ENCODE measurements around the gene DRC1.

Gene DRC1

DNA sequence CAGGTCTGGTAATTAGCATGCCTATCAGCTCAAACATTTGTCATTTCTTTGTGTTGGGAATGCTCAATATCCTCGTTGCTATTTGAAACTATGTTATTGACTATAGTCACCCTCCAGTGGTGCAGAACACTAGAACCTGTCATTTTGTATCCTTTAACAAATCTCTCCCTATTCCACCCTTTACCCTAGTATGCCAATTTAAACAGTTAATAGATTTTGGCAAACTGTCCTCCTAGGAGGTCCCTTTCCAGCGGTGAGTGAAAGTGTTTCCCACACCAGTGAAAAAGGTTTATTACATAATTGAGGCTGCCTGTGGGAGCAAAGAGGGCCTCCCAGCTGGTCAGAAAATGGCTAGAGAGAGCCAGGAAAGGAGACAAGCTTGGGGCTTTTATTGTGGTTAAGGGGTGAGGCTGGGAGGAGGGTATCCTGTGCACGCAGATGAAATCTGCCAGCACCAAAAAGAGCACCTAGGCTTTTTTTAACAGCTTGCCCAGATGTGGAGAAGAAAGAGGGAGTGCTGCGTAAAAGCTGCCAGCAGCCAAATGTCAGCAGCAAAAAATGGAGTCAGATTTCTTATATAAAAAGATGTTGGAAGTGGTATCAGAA, 1.8 kb upstream of the DRC1 start:
- DNase-seq (ENCODE audit: low read depth) = no peak

- DNase-seq (ENCODE audit: low read depth) = no peak
Measured at GRCh38 chr2:26400723-26401122, 997 bp upstream of the DRC1 start.

DNA sequence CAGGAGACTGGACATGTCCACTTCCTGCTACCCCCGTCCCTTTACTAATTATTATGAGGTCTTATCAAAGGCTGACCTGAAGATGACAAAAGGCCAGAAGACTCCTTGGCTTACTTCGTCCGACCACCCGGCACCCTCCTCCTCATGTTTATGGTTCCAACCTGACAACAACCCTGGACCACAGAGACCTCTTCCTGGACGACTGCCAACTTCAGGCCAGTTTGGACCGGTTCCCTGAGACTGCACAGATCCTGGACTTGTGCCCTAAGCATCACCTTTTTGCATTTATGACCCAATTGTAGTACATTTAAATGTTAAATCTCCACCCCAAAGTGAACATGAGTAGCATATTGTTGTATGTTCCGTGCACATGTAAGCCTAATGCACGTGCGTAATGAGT, 5.8 kb downstream of the DRC1 start:
- no peak for DNase-seq (ENCODE audit: low read depth)

- no peak for DNase-seq (ENCODE audit: low read depth)
Measured at GRCh38 chr2:26409785-26410184, 8.1 kb downstream of the DRC1 start.

DNA sequence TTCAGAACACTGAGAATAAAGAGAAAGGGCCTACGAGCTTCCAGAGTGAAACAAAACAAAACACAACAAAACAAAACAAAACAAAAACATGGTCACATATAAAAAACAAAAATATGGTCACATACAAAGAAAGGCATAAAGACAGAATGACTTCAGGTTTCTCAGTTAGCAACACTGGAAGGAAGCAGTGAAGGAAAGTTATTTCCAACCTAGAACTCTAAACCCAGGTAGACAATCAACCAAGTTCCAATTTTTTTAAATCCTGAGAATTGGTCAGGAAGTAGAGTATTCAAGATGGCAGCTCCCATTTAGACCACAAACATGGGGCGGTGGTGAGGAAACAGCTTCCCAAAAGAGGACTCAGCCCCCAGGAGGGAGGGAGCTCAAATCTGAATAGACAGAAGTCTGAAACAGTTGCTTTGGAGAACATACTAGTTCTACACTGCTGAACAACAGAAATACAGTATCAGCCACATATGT, 9.1 kb downstream of the DRC1 start:
- no peak for DNase-seq (ENCODE audit: low read depth)

- no peak for DNase-seq (ENCODE audit: low read depth)
Measured at GRCh38 chr2:26411419-26411818, 9.7 kb downstream of the DRC1 start.

DNA sequence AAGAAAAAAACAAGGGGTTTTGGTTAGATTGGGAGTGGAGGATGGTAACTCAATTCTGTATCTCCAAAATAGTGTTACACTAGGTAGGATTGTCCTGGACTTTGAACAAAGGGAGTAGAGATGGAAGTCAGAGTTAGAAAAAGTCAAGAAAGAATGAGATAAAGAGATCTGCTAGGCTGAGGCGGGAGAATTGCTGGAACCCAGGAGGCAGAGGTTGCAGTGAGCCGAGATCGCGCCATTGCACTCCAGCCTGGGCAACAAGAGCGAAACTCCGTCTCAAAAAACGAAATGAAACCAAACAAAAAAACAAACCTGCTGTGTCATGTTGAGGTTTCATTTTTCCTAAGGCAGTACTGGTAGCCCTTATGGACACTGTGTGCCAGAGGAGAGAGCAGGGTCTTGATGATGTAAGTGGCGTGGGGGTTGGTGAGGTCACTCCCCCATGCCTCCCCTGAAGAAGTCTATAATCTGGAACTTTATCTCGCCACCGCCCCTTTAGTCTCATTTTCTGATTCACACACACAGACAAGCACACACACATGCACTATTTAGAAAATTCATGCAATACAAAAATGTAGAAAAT, 10.5 kb downstream of the DRC1 start:
- DNase-seq (ENCODE audit: low read depth) = no peak

DNA sequence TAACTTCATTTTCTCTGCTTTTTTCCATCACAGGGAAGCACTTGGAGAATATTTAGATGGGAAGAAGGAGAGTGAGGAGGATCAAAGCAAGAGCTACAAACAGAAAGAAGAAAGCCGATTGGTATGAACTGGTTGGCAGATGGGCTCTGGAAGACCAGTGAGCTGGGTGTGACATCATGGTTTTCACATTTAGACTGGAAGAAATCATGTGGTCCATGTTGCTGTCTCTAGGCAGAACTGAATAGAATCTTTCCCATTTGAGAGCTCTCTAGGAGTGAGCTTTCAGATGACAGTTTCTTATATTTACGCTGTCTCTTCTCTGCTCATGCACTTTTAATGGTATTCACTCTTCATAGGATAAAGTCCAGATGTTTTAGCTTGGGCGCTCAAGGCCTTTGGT, 12.6 kb downstream of the DRC1 start:
- no peak for DNase-seq (ENCODE audit: low read depth)

DNA sequence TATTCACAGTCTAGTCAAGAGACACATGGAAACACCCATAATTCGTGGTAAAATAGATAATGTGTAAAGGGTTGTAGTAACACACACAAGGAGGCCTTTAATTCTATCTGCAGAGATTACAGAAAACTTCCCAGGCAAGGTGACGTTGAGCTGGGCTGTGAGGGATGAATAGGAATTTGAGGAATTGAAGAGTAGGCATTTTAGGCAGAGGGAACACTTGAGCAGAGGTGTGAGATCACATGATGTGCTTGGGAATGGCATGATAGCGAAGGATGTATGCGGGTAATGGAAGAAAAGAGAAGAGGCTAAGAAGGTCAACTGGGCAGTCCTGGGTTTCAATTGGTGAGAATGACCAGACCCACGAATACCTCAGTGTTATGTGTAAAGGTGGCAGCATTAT, 20.2 kb downstream of the DRC1 start:
- DNase-seq (ENCODE audit: low read depth) = no peak

- no peak for DNase-seq (ENCODE audit: low read depth)
Measured at GRCh38 chr2:26422947-26423629, 21.4 kb downstream of the DRC1 start.

DNA sequence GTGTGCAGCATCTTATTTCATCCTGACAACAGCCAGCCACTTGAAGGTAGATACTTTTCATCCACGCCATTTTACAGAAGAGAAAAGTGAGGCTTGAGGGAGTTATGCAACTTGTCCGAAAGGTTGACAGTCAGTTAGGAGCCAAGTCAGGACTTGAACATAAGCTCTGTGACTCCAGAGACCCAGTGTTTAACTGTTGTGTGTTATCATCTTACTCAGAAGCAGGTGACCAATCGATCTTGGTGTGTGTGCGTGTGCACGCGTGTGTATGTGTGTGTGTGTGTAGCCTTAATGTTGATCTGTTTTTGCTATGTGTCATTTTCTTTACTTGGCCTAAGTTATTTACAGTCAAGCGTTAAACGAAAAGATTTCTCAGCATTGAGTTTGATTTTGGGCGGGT, 22.0 kb downstream of the DRC1 start:
- DNase-seq (ENCODE audit: low read depth) = no peak

- DNase-seq (ENCODE audit: low read depth) = no peak
Measured at GRCh38 chr2:26424221-26424620, 22.5 kb downstream of the DRC1 start.

DNA sequence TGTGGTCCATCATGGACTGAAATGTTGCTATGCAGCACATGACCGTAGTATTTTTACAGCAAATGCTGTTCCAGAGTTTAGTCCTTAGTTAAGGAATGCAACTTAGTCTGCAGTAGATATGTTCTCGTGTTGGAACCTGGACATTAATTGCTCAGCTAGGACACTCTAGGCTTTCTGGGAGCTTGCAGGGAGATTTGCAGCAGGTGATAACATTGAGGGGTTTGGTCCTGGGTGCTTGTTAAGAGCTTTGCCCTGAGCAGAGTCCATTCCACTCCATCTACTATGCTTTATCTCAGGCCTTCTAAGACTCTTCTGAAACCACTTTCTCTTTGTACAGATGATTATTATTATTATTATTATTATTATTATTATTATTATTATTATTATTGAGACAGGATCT, 27.1 kb downstream of the DRC1 start:
- DNase-seq (ENCODE audit: low read depth) = no peak

DNA sequence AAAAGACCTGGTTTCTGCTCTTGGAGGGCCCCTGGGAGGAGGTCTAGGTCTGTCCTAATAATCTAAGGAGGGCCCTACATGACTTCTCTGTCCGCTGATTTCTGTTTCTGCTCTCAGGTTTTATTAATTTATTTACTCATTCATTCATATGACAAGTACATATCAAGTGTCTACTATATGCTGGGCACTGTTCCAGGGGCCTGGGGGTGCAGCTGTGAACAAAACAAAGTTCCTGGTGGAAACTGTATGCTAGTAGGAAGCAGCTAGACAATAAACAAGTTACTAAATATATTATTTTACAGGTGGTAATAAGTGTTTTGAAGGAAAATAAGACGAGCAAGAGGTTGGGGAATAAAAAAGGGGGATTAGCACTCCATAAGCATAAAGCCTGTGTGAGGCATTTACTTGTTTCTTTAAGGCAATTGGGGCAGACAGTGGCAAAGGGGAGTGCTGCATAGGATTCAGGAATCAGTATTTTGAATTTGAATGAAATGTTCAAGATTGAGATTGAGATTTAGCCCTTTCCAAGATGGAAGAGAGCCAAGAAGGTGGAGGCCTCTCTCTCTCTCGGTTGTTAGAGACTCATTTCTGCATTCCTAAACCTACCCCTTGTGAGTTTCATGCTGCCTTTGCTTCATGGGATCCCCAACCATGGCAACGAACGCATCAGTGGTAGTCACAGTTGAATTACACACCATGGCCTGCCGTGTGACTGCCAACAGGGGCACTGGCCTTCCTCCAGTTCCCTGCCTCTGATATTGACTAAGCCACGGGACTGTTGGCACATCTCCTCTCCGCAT, 28.3 kb downstream of the DRC1 start:
- DNase-seq (ENCODE audit: low read depth) = no peak

DNA sequence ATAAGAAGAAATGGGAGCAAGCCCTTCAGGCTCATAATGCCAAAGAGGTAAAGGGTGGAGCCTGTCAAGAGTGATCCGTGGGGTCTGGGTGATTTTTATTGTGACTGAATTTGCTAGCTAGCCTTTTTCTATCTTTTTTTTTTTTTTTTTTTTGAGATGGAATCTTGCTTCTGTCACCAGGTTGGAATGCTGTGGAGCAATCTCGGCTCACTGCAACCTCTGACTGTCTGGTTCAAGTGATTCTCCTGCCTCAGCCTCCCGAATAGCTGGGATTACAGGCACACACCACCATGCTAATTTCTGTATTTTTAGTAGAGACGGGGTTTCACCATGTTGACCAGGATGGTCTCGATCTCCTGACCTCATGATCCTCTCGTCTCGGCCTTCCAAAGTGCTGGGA, 29.1 kb downstream of the DRC1 start:
- no peak for DNase-seq (ENCODE audit: low read depth)

- no peak for DNase-seq (ENCODE audit: low read depth)
Measured at GRCh38 chr2:26432363-26432762, 30.6 kb downstream of the DRC1 start.

DNA sequence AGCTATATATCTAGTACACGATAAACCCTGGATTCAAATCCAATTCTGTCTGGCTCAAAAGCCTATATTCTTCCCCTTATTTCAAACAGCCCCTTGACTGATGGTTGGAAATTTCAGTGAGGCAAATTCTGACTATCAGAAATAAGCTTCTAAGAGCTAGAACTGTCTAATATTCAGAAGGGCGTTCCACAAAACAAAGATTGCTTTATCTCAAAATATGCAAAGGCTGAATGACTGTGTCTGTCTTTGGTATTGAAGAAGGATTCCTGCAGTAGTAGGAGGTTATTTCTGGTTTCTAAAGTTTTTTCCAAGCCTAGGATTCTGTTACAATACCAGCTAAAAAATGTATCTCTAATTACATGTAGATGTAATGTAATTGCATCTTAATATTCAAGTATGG, 31.1 kb downstream of the DRC1 start:
- DNase-seq (ENCODE audit: low read depth) = no peak

- DNase-seq (ENCODE audit: low read depth) = no peak
Measured at GRCh38 chr2:26435106-26435505, 33.4 kb downstream of the DRC1 start.

- no peak for DNase-seq (ENCODE audit: low read depth)
Measured at GRCh38 chr2:26438526-26438925, 36.8 kb downstream of the DRC1 start.

- DNase-seq (ENCODE audit: low read depth) = no peak
Measured at GRCh38 chr2:26438926-26439325, 37.2 kb downstream of the DRC1 start.

DNA sequence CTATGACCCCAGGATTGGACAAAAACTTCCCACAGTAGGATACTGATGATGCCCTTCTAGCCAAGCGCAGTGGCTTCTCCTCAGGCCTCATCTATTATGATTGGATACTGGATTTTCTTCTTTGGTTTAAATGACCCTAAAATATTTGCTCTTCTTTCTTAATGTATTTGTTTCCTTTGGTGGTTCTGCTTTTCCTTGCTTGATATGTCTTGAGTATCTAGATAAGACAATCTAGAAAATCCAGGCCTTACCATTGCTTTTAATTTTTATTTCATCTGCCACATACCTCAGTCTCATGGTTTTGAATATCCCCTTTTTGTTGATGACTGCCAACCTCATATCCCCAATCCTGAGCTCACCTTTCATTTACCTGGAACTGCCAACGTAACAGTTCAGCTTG, 40.6 kb downstream of the DRC1 start:
- DNase-seq (ENCODE audit: low read depth) = no peak

DNA sequence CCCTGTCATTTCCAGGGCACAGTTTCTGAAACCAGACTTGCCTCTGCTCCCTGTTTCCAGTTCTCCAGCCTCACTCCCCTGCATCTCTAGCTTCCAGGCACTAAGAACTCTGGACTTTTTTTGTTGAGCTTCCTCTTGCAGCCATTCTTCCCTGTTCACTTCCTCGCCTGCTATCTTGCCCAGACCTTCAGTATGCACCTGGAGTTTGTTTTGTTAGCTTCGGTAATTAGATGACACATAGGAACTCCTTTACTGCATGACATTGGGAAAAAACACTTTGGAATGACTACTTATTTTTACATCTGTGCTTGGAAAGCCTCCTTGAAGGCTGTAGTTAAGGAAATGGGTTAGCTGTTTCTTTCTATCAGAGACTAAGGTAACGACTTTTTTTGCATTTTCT, 41.0 kb downstream of the DRC1 start:
- DNase-seq (ENCODE audit: low read depth) = no peak

DNA sequence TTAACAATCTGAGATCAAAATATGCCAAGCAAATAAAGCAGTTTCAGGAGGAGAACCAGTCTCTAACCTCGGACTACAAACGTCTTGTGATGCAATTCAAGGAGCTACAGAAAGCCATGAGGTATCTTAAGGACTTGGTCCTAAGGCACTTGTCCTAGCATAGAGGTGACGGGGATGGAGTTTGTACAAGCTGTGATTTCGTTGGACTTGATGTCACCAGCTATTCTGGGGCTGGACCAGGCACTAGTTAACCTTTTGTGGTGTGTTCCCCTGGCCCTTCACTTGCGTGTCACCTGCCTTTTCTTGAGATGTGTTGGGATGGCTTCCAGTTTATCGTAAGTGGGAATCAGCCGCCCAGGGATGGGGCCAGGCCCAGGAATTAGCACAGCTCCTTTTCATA, 42.5 kb downstream of the DRC1 start:
- no peak for DNase-seq (ENCODE audit: low read depth)
